ENCODE results near the gene ZDHHC11B.
"Not testable (repeated sequence)": the region's sequence is repeated elsewhere in the genome, so short reads cannot be mapped to it uniquely, and the experiment has no call there.

ZDHHC11B gene

GRCh38 chr5:784428-785177 lies at the start of gene ZDHHC11B:
TSS of gene ZDHHC11B (minus strand) at chr5:784729. CDS start at chr5:766919, 17,810 bp downstream.
- not testable (repeated sequence) for H3K36me3 ChIP-seq, H3K9me3 ChIP-seq, H3K27me3 ChIP-seq
- peak within 1 kb of the TSS; percentile 58 to 71 for H3K4me3 ChIP-seq
- intact Hi-C loops (cut with DNase I; ENCODE audit: low total_unique reads) = loop anchor here (5.0 kb wide), 1 partner anchor 92 kb away; the partner anchor contains the start of gene TPPP
- peak within 1 kb of the TSS in 1 of 2 donors; percentile 32 for H3K27ac ChIP-seq
- peaks cover 0 to 28% (median 16%) of the 10 kb centered on the region in 4 donors for H3K4me1 ChIP-seq
- DNase-seq = peak; percentile 91 to 92

GRCh38 chr5:834013-834412 lies 49.5 kb upstream of the ZDHHC11B start:
- H3K4me3 ChIP-seq; H3K4me1 ChIP-seq; H3K27me3 ChIP-seq; intact Hi-C loops (cut with DNase I; ENCODE audit: low total_unique reads); DNase-seq; H3K9me3 ChIP-seq; H3K27ac ChIP-seq; H3K36me3 ChIP-seq: not testable (repeated sequence)

GRCh38 chr5:828194-828593 lies 43.7 kb upstream of the ZDHHC11B start:
- H3K4me1 ChIP-seq; intact Hi-C loops (cut with DNase I; ENCODE audit: low total_unique reads); H3K9me3 ChIP-seq; DNase-seq; H3K4me3 ChIP-seq; H3K27me3 ChIP-seq; H3K27ac ChIP-seq: not testable (repeated sequence)
- peaks cover 0 to 16% (median 0%) of the 10 kb centered on the region in 3 donors for H3K36me3 ChIP-seq

- H3K27me3 ChIP-seq; H3K4me3 ChIP-seq; DNase-seq; H3K4me1 ChIP-seq; H3K27ac ChIP-seq; H3K9me3 ChIP-seq; intact Hi-C loops (cut with DNase I; ENCODE audit: low total_unique reads): not testable (repeated sequence)
- H3K36me3 ChIP-seq = peaks cover 0 to 16% (median 0%) of the 10 kb centered on the region in 3 donors
Observed at GRCh38 chr5:825544-825943, 41.0 kb upstream of the ZDHHC11B start.

- H3K27me3 ChIP-seq = no peaks in the 10 kb centered on the region
- peaks cover 0 to 16% (median 0%) of the 10 kb centered on the region in 3 donors for H3K36me3 ChIP-seq
- H3K27ac ChIP-seq = no peak overlapping the region
- H3K9me3 ChIP-seq = peaks cover 0 to 2% (median 0%) of the 10 kb centered on the region in 3 donors
- no peaks in the 10 kb centered on the region for H3K4me1 ChIP-seq
- intact Hi-C loops (cut with DNase I; ENCODE audit: low total_unique reads) = no loop called here
- no peak overlapping the region for H3K4me3 ChIP-seq
- no peak for DNase-seq
- no peak for TF ChIP-seq CTCF (IDR thresholded peaks at IDR 0.05)
Observed at GRCh38 chr5:821504-821903, 37.0 kb upstream of the ZDHHC11B start.

- DNase-seq = no peak
- TF ChIP-seq CTCF (IDR thresholded peaks at IDR 0.05) = no peak
- Histone ChIP-seq H3K36me3 (peaks cover 0 to 16% (median 0%) of the 10 kb centered on the region in 3 donors), H3K4me3 (no peak overlapping the region), H3K9me3 (peaks cover 0 to 6% (median 4%) of the 10 kb centered on the region in 3 donors), H3K27ac (no peak overlapping the region), H3K4me1 (no peaks in the 10 kb centered on the region), H3K27me3 (no peaks in the 10 kb centered on the region)
- intact Hi-C loops (cut with DNase I; ENCODE audit: low total_unique reads) = no loop called here
Observed at GRCh38 chr5:820245-820644, 35.7 kb upstream of the ZDHHC11B start.

GRCh38 chr5:819078-819477 lies 34.5 kb upstream of the ZDHHC11B start:
- DNase-seq = no peak
- H3K27ac ChIP-seq = no peak overlapping the region
- H3K27me3 ChIP-seq = no peaks in the 10 kb centered on the region
- H3K4me3 ChIP-seq = no peak overlapping the region
- intact Hi-C loops (cut with DNase I; ENCODE audit: low total_unique reads) = no loop called here
- H3K9me3 ChIP-seq = peaks cover 0 to 6% (median 4%) of the 10 kb centered on the region in 3 donors
- peaks cover 0 to 6% (median 0%) of the 10 kb centered on the region in 3 donors for H3K36me3 ChIP-seq
- TF ChIP-seq CTCF (IDR thresholded peaks at IDR 0.05) = no peak
- no peaks in the 10 kb centered on the region for H3K4me1 ChIP-seq

All from tibial artery (tissue), 4 donors.